Astrocyte (in vitro differentiated cells and primary cell): Measurements from ENCODE around the gene HPSE2. TPM values are rescaled to one million over a fixed set of nuclear protein-coding genes. Genes with fewer than 3 reads are reported as not detected.

Experiments
- DNase-seq: peaks from one replicate; pipeline ENCODE4 v3.0.0-alpha.2; 2010; ENCODE audit warnings: low read depth
- FAIRE-seq: peaks from 2 replicates; lab custom pipeline; 2011; peaks lifted over from hg19 to GRCh38; lab: Jason Lieb, UNC
- H2AFZ ChIP-seq: 2 replicates; pipeline ENCODE4 v1.6.0; 2012; ENCODE audit warnings: low read depth, low read length, inconsistent platforms
- H3K27ac ChIP-seq: 2 replicates; pipeline ENCODE4 v1.5.1; 2011; ENCODE audit warnings: low read depth, low read length, inconsistent platforms
- H3K27me3 ChIP-seq: 2 replicates; pipeline ENCODE4 v1.6.0; 2011; ENCODE audit warnings: low read length, inconsistent platforms; ENCODE audit not compliant: insufficient read depth
- H3K36me3 ChIP-seq: 2 replicates; pipeline ENCODE4 v1.5.1; 2011; ENCODE audit warnings: low read length, inconsistent platforms; ENCODE audit not compliant: insufficient read depth
- H3K4me1 ChIP-seq: 2 replicates; pipeline ENCODE4 v1.5.1; 2011; ENCODE audit warnings: low read length, inconsistent platforms; ENCODE audit not compliant: insufficient read depth
- H3K4me2 ChIP-seq: 2 replicates; pipeline ENCODE4 v1.6.0; 2012; ENCODE audit warnings: low read length, inconsistent platforms
- H3K4me3 ChIP-seq: 2 replicates; pipeline ENCODE4 v1.5.1; 2011; ENCODE audit warnings: low read depth, mild to moderate bottlenecking, low read length, inconsistent platforms; ENCODE audit not compliant: insufficient read depth
- H3K79me2 ChIP-seq: 2 replicates; pipeline ENCODE4 v1.6.0; 2012; ENCODE audit warnings: mild to moderate bottlenecking, low read length, inconsistent platforms; ENCODE audit not compliant: insufficient read depth
- H3K9ac ChIP-seq: 2 replicates; pipeline ENCODE4 v1.6.0; 2012; ENCODE audit warnings: mild to moderate bottlenecking, low read length, inconsistent platforms
- H3K9me3 ChIP-seq: 2 replicates; pipeline ENCODE4 v1.5.1; 2012; ENCODE audit warnings: low read depth, mild to moderate bottlenecking, low read length, inconsistent platforms; ENCODE audit not compliant: insufficient read depth
- H4K20me1 ChIP-seq: 2 replicates; pipeline ENCODE4 v1.6.0; 2012; ENCODE audit warnings: low read length, inconsistent platforms; ENCODE audit not compliant: insufficient read depth
- H3K27ac Mint-ChIP-seq: one replicate; pipeline ENCODE4 v1.8.0; 2021; ENCODE audit warnings: mild to moderate bottlenecking, mixed read lengths; ENCODE audit not compliant: unreplicated experiment
- H3K27me3 Mint-ChIP-seq: one replicate; pipeline ENCODE4 v1.8.0; 2021; ENCODE audit warnings: low read depth, mixed read lengths; ENCODE audit not compliant: unreplicated experiment
- H3K36me3 Mint-ChIP-seq: one replicate; pipeline ENCODE4 v1.8.0; 2021; ENCODE audit warnings: low read depth, mixed read lengths; ENCODE audit not compliant: unreplicated experiment
- H3K4me1 Mint-ChIP-seq: one replicate; pipeline ENCODE4 v1.8.0; 2021; ENCODE audit warnings: low read depth, mixed read lengths; ENCODE audit not compliant: unreplicated experiment
- H3K4me3 Mint-ChIP-seq: one replicate; pipeline ENCODE4 v1.8.0; 2021; ENCODE audit warnings: mild to moderate bottlenecking, moderate library complexity, mixed read lengths; ENCODE audit not compliant: unreplicated experiment
- H3K9me3 Mint-ChIP-seq: one replicate; pipeline ENCODE4 v1.8.0; 2021; ENCODE audit warnings: mild to moderate bottlenecking, mixed read lengths; ENCODE audit not compliant: unreplicated experiment
- EZH2 ChIP-seq: IDR thresholded peaks from 2 replicates; pipeline ENCODE4 v1.6.1; 2012; ENCODE audit warnings: mild to moderate bottlenecking, low read length, inconsistent platforms; ENCODE audit not compliant: insufficient read depth
- total RNA-seq: library from RNA; stranded (reverse); gene quantifications from 2 replicates; pipeline ENCODE4 v1.2.1, GENCODE V29; 2021
- TF ChIP-seq, protein P1 (sequence below): IDR thresholded peaks from 2 replicates; pipeline ENCODE4 v1.5.1; 2011; ENCODE audit warnings: low read depth, mild to moderate bottlenecking, inconsistent platforms, low read length, moderate library complexity; ENCODE audit not compliant: insufficient read depth

HPSE2 gene
- total RNA-seq, 1 donor from 2014 or later = 0.14 TPM

DNA sequence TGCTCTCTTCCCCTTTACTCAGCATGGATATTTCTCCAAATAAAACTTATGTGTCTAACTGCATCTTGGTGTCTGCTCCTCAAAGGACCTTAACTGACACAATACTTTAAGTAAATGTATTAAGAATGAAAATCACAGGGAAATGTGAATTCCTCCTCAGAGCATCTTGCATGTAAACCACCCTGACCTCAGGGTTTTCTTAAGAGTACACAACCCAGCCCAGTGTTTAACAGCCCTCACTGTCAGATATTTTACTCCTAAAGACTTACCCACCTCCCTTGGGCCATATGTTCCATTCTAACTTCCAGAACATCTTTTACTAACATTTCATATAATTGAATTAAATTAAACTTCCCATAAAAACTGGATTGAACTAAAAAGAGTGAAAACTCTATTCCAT is 315.3 kb downstream of the HPSE2 start:
- H3K4me3 Mint-ChIP-seq = no peak overlapping the region
- H3K27ac Mint-ChIP-seq = peak overlapping the region; percentile 22
- H3K27me3 Mint-ChIP-seq = peaks cover 2% of the 10 kb centered on the region
- H3K27ac ChIP-seq = no peak overlapping the region
- H3K36me3 Mint-ChIP-seq = no peaks in the 10 kb centered on the region
- FAIRE-seq (no peak), DNase-seq (no peak)
- no peaks in the 10 kb centered on the region for H4K20me1 ChIP-seq
- H3K9ac ChIP-seq = no peak overlapping the region
- H3K4me1 Mint-ChIP-seq = peaks cover 21% of the 10 kb centered on the region
- no peaks in the 10 kb centered on the region for H3K27me3 ChIP-seq
- no peaks in the 10 kb centered on the region for H3K4me1 ChIP-seq
- no peak overlapping the region for H3K4me2 ChIP-seq
- H3K9me3 ChIP-seq = no peaks in the 10 kb centered on the region
- H3K4me3 ChIP-seq = no peak overlapping the region
- H3K79me2 ChIP-seq = no peaks in the 10 kb centered on the region
- peaks cover 2% of the 10 kb centered on the region for H3K9me3 Mint-ChIP-seq
- no peaks in the 10 kb centered on the region for H3K36me3 ChIP-seq
- TF ChIP-seq, protein P1, sequence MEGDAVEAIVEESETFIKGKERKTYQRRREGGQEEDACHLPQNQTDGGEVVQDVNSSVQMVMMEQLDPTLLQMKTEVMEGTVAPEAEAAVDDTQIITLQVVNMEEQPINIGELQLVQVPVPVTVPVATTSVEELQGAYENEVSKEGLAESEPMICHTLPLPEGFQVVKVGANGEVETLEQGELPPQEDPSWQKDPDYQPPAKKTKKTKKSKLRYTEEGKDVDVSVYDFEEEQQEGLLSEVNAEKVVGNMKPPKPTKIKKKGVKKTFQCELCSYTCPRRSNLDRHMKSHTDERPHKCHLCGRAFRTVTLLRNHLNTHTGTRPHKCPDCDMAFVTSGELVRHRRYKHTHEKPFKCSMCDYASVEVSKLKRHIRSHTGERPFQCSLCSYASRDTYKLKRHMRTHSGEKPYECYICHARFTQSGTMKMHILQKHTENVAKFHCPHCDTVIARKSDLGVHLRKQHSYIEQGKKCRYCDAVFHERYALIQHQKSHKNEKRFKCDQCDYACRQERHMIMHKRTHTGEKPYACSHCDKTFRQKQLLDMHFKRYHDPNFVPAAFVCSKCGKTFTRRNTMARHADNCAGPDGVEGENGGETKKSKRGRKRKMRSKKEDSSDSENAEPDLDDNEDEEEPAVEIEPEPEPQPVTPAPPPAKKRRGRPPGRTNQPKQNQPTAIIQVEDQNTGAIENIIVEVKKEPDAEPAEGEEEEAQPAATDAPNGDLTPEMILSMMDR = no peak
- no peak overlapping the region for H2AFZ ChIP-seq

DNA sequence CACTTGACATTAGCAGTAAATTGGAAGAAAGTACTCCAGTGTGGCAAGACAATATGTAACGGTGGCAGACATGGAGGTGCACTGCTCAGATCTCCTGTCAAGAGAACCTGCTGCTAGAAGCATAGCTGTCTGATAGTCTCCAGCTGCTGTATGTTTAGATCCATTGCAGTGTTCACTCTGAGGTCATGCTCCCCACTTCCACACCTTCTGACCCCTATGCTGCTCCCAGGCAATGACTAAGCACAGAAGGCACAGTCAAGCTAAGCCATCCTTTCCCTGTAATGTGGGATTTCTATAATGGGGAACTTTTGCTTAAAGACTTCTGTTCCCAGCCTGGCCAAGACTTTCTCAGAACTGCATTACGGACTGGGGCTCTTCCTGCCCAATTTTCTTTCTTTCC is 315.8 kb downstream of the HPSE2 start:
- H3K4me2 ChIP-seq = no peak overlapping the region
- no peak overlapping the region for H3K9ac ChIP-seq
- H3K27ac ChIP-seq = no peak overlapping the region

DNA sequence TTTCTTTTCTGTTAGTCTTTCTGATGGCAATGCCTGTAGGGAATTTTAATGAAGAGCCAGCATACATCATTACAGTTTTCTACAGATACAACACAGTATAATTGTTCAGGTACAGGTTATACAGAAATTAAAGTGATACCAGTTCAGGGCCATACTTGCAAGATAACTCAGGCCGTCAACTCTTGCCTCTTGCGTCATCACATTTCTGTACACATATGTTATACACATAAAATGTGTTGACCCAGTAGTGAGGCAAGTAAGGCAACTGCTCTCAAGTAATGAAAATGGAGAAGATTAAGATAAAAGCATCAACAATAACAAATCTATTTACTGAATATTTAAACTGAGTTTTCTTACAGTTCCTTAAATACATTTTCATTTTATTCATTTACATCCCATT is 317.8 kb downstream of the HPSE2 start:
- TF ChIP-seq EZH2 = no peak
- TF ChIP-seq, protein P1 = no peak
- no peaks in the 10 kb centered on the region for H3K9me3 ChIP-seq
- no peaks in the 10 kb centered on the region for H3K4me1 ChIP-seq
- H3K36me3 ChIP-seq = no peaks in the 10 kb centered on the region
- H3K4me3 Mint-ChIP-seq = no peak overlapping the region
- no peak overlapping the region for H3K27ac Mint-ChIP-seq
- H3K27me3 Mint-ChIP-seq = no peaks in the 10 kb centered on the region
- H3K79me2 ChIP-seq = no peaks in the 10 kb centered on the region
- no peaks in the 10 kb centered on the region for H4K20me1 ChIP-seq
- no peaks in the 10 kb centered on the region for H3K36me3 Mint-ChIP-seq
- DNase-seq (no peak), FAIRE-seq (no peak)
- H3K27me3 ChIP-seq = no peaks in the 10 kb centered on the region
- H3K27ac ChIP-seq = no peak overlapping the region
- H3K4me3 ChIP-seq = no peak overlapping the region
- no peak overlapping the region for H3K9ac ChIP-seq
- H2AFZ ChIP-seq = no peak overlapping the region
- no peak overlapping the region for H3K4me2 ChIP-seq
- H3K4me1 Mint-ChIP-seq = peaks cover 21% of the 10 kb centered on the region
- no peaks in the 10 kb centered on the region for H3K9me3 Mint-ChIP-seq

More for the DNA sequence above, 315.8 kb downstream of the HPSE2 start:
- DNase-seq = no peak
- H3K36me3 Mint-ChIP-seq = no peaks in the 10 kb centered on the region
- H3K4me1 Mint-ChIP-seq = peaks cover 21% of the 10 kb centered on the region
- no peak overlapping the region for H3K4me3 ChIP-seq
- no peaks in the 10 kb centered on the region for H4K20me1 ChIP-seq
- peaks cover 2% of the 10 kb centered on the region for H3K9me3 Mint-ChIP-seq
- no peak for TF ChIP-seq EZH2
- TF ChIP-seq, protein P1 = no peak
- H3K27me3 ChIP-seq = no peaks in the 10 kb centered on the region
- H3K27ac Mint-ChIP-seq = peak overlapping the region; percentile 22
- FAIRE-seq = no peak
- no peak overlapping the region for H2AFZ ChIP-seq
- H3K36me3 ChIP-seq = no peaks in the 10 kb centered on the region
- H3K79me2 ChIP-seq = no peaks in the 10 kb centered on the region
- H3K4me3 Mint-ChIP-seq = no peak overlapping the region
- no peaks in the 10 kb centered on the region for H3K9me3 ChIP-seq
- no peaks in the 10 kb centered on the region for H3K4me1 ChIP-seq
- peaks cover 2% of the 10 kb centered on the region for H3K27me3 Mint-ChIP-seq
